Skeletal muscle tissue (tissue), 4 donors: Measurements from ENCODE around the gene PHAF1. TPM values are rescaled to one million over a fixed set of nuclear protein-coding genes. Genes with fewer than 3 reads are reported as not detected.

Source experiments
- H3K27ac ChIP-seq: one replicate; pipeline ENCODE4 v1.7.0; 2013; ENCODE audit warnings: mild to moderate bottlenecking, low read depth, low read length, inconsistent platforms
- H3K27me3 ChIP-seq, 3 donors: one replicate each; pipeline ENCODE4 v1.7.0; 2013; ENCODE audit warnings: low read length in 3 of 3; ENCODE audit not compliant: control insufficient read depth in 3 of 3, insufficient read depth in 3 of 3
- H3K36me3 ChIP-seq, 3 donors: one replicate each; pipeline ENCODE4 v1.7.0; 2013; ENCODE audit warnings: low read length in 3 of 3; ENCODE audit not compliant: control insufficient read depth in 3 of 3, insufficient read depth in 3 of 3
- H3K4me1 ChIP-seq, 3 donors: one replicate each; pipeline ENCODE4 v1.7.0; 2013; ENCODE audit warnings: low read length in 3 of 3, mild to moderate bottlenecking in 3 of 3; ENCODE audit not compliant: control insufficient read depth in 3 of 3, insufficient read depth in 3 of 3
- H3K4me3 ChIP-seq, 3 donors: one replicate each; pipeline ENCODE4 v1.7.0; 2013; ENCODE audit warnings: low read length in 3 of 3
- H3K9ac ChIP-seq, 3 donors: one replicate each; pipeline ENCODE4 v1.7.0; 2013; ENCODE audit warnings: low read length in 3 of 3, mild to moderate bottlenecking in 3 of 3, moderate library complexity in 2 of 3, low read depth in 1 of 3
- H3K9me3 ChIP-seq, 3 donors: one replicate each; pipeline ENCODE4 v1.7.0; 2013; ENCODE audit warnings: low read length in 3 of 3; ENCODE audit not compliant: control insufficient read depth in 3 of 3
- total RNA-seq: library from RNA; depleted of rRNA; stranded (reverse); fragments of >200 nt; gene quantifications from one replicate; pipeline ENCODE4 v1.2.3, GENCODE V29; 2014
- donor health status: Osteomylitis.

Gene PHAF1
- total RNA-seq, 1 donor from 2014 or later, result 17.7 TPM

DNA sequence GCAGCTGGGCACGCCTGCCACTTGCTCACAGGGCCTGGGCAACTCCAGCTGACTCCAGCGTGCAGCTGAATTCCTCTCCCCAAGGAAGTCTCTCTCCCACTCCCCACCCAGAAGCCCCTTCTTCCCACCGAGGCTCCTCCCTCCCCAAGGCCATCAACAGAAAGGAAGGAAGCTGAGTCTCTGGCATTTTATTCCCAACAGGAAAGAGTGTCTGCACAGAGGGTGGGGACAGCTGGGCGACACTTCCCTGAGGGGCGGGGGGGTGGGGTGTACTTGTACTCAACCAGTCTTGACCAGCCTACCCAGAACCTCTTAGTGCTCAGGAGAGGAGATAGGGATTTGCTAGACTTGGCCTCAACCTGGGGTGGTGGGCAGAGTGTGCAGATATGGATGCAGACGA lies 80.3 kb downstream of the PHAF1 start, which contains the start of gene EXOC3L1:
Gene EXOC3L1 (minus strand): TSS at position 96 of the 400 bp plus-strand sequence. CDS start 460 bp downstream, outside the sequence.
- Histone ChIP-seq H3K27me3 (no peaks in the 10 kb centered on the region), H3K9me3 (no peaks in the 10 kb centered on the region), H3K4me1 (peaks cover 32 to 37% (median 33%) of the 10 kb centered on the region in 3 donors), H3K4me3 (peak within 1 kb of the TSS in 1 of 3 donors; percentile 22), H3K27ac (no peak within 1 kb of the TSS), H3K36me3 (peaks cover 8 to 17% (median 14%) of the 10 kb centered on the region in 3 donors), H3K9ac (no peak within 1 kb of the TSS)

- Histone ChIP-seq H3K4me3 (no peak overlapping the region), H3K9ac (no peak overlapping the region), H3K36me3 (peaks cover 15 to 24% (median 21%) of the 10 kb centered on the region in 3 donors), H3K9me3 (no peaks in the 10 kb centered on the region), H3K4me1 (peaks cover 26 to 31% (median 27%) of the 10 kb centered on the region in 3 donors), H3K27ac (no peak overlapping the region), H3K27me3 (no peaks in the 10 kb centered on the region)
Observed at GRCh38 chr16:67190448-67191399, 81.0 kb downstream of the PHAF1 start.

DNA sequence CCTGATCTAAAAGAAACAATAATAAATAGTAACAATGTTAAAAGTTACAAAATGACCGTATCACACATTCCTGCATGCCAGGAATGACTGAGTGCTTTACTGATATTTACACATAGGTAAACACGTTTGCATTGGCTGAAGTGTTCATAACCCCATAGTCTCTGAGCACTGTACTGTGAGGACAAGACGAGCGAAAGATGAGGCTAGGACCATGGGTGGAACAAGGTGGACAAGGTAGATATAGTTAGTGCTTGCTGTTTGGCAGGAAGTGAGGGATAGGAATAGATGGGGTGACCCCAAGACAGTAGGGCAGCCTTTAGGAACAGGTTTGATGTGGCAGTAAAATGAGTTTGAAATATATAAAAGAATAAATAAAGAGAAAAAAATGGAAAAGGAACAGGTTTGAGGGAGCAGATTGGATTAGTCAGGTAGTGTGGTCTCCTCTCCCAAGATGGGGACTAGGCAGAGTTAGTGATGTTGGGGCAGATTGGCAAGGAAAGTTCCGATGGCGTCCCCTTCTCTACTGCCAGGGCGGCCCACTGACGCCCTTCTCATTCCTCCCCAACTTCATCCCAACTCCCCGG lies 81.8 kb downstream of the PHAF1 start:
- peaks cover 22 to 32% (median 28%) of the 10 kb centered on the region in 3 donors for H3K36me3 ChIP-seq
- H3K9ac ChIP-seq, result no peak overlapping the region
- H3K27me3 ChIP-seq, result no peaks in the 10 kb centered on the region
- no peaks in the 10 kb centered on the region for H3K9me3 ChIP-seq
- peak overlapping the region; percentile 61 to 95 (median 63) for H3K4me3 ChIP-seq
- no peak overlapping the region for H3K27ac ChIP-seq
- peaks cover 25 to 26% (median 25%) of the 10 kb centered on the region in 3 donors for H3K4me1 ChIP-seq

DNA sequence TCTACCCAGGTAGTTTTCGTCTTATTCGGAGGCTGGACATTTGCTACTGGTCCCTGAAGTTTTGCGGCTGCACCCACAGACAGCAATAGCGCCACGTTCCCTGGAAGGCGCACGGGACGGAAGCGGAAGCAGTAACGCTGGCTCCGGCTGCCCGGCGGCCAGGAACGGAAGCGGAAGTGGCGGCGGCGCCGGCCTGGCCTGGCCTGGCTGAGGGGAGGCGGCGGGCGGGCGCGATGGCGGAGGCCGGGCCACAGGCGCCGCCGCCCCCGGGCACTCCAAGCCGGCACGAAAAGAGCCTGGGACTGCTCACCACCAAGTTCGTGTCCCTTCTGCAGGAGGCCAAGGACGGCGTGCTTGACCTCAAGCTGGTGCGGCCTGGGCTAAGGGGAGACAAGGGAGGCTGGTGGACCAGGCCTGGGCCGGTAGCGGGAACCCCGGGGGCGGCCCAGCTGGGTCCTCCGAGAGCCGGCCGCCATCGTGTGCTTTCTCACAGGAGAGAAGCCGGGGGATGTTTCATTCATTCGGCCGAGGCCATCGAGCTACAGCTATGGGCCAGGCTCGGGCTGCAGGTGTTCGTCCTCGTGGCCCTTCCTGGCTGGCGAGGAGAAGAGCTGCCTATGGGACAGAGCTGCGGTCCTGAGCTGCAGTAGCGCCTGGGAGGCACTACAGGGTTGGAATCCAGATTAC lies 82.4 kb downstream of the PHAF1 start, which contains the start of gene E2F4:
Gene E2F4 (plus strand): TSS at position 161 of the 687 bp plus-strand sequence. CDS start 73 bp downstream, at position 234.
- peak within 1 kb of the TSS; percentile 94 to 95 (median 95) for H3K9ac ChIP-seq
- no peaks in the 10 kb centered on the region for H3K9me3 ChIP-seq
- peak within 1 kb of the TSS; percentile 95 to 97 (median 97) for H3K4me3 ChIP-seq
- H3K27me3 ChIP-seq, result no peaks in the 10 kb centered on the region
- H3K36me3 ChIP-seq, result peaks cover 29 to 38% (median 35%) of the 10 kb centered on the region in 3 donors
- H3K4me1 ChIP-seq, result peaks cover 25 to 27% (median 26%) of the 10 kb centered on the region in 3 donors
- peak within 1 kb of the TSS; percentile 70 for H3K27ac ChIP-seq

DNA sequence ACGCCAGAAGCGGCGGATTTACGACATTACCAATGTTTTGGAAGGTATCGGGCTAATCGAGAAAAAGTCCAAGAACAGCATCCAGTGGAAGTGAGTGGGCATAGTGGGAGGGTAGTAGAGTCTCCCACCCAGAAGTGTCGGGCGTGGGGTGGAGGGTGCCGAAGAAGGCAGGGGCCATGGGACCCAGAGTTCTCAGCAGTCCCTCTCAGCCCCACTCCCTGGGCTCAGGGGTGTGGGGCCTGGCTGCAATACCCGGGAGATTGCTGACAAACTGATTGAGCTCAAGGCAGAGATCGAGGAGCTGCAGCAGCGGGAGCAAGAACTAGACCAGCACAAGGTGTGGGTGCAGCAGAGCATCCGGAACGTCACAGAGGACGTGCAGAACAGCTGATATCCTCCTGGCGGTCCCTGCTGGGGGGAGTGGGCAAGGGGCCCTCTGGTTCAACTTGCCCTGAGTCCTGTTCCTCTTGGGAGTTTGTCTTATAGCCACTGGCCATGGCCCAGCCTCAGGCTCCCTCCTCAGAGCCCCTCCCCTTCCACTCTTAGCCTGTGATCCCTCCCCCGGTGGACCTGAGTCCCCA lies 83.1 kb downstream of the PHAF1 start:
- Histone ChIP-seq H3K27me3 (no peaks in the 10 kb centered on the region), H3K9ac (peak overlapping the region; percentile 94 to 95 (median 95)), H3K27ac (no peak overlapping the region), H3K4me1 (peaks cover 27 to 34% (median 32%) of the 10 kb centered on the region in 3 donors), H3K4me3 (peak overlapping the region; percentile 95 to 97 (median 97)), H3K9me3 (no peaks in the 10 kb centered on the region), H3K36me3 (peaks cover 36 to 45% (median 42%) of the 10 kb centered on the region in 3 donors)

- peak overlapping the region in 2 of 3 donors; percentile 97 for H3K4me3 ChIP-seq
- peaks cover 43 to 48% (median 47%) of the 10 kb centered on the region in 3 donors for H3K36me3 ChIP-seq
- H3K27ac ChIP-seq, result no peak overlapping the region
- H3K27me3 ChIP-seq, result no peaks in the 10 kb centered on the region
- no peaks in the 10 kb centered on the region for H3K9me3 ChIP-seq
- peaks cover 33 to 41% (median 34%) of the 10 kb centered on the region in 3 donors for H3K4me1 ChIP-seq
- peak overlapping the region; percentile 94 to 95 (median 95) for H3K9ac ChIP-seq
Observed at GRCh38 chr16:67193536-67193935, 83.8 kb downstream of the PHAF1 start.

GRCh38 chr16:67194260-67194659 lies 84.5 kb downstream of the PHAF1 start:
- peak overlapping the region in 1 of 3 donors; percentile 94 for H3K9ac ChIP-seq
- H3K9me3 ChIP-seq, result no peaks in the 10 kb centered on the region
- peaks cover 34 to 41% (median 35%) of the 10 kb centered on the region in 3 donors for H3K4me1 ChIP-seq
- H3K27ac ChIP-seq, result no peak overlapping the region
- peaks cover 44 to 48% (median 47%) of the 10 kb centered on the region in 3 donors for H3K36me3 ChIP-seq
- H3K27me3 ChIP-seq, result no peaks in the 10 kb centered on the region
- H3K4me3 ChIP-seq, result no peak overlapping the region

DNA sequence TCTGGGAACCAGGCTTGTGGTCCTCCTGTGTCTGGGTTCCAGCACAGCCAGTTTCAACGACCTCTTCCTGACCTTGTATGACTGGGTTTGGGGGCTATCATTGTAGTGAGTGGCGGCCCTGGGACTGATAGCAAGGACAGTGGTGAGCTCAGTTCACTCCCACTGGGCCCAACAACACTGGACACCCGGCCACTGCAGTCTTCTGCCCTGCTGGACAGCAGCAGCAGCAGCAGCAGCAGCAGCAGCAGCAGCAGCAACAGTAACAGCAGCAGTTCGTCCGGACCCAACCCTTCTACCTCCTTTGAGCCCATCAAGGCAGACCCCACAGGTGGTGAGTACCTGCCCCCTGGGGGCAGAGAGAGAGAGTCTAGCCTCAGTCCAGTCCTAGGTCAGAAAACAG lies 85.9 kb downstream of the PHAF1 start:
- no peaks in the 10 kb centered on the region for H3K27me3 ChIP-seq
- H3K9ac ChIP-seq, result no peak overlapping the region
- H3K4me3 ChIP-seq, result no peak overlapping the region
- H3K27ac ChIP-seq, result no peak overlapping the region
- H3K36me3 ChIP-seq, result peaks cover 44 to 48% (median 47%) of the 10 kb centered on the region in 3 donors
- no peaks in the 10 kb centered on the region for H3K9me3 ChIP-seq
- peaks cover 34 to 41% (median 35%) of the 10 kb centered on the region in 3 donors for H3K4me1 ChIP-seq

- Histone ChIP-seq H3K4me3 (no peak overlapping the region), H3K9me3 (no peaks in the 10 kb centered on the region), H3K4me1 (peaks cover 27 to 34% (median 29%) of the 10 kb centered on the region in 3 donors), H3K27me3 (no peaks in the 10 kb centered on the region), H3K27ac (no peak overlapping the region), H3K9ac (peak overlapping the region in 1 of 3 donors; percentile 45), H3K36me3 (peaks cover 49 to 52% (median 51%) of the 10 kb centered on the region in 3 donors)
Observed at GRCh38 chr16:67196881-67197280, 87.1 kb downstream of the PHAF1 start.
